NCI-H748 treated with DMSO at 0.1 percent for 48 hours (cell line): ENCODE data around the gene SGO2.
"Not testable (repeated sequence)": the region's sequence is repeated elsewhere in the genome, so short reads cannot be mapped to it uniquely, and the experiment has no call there.

Experiments
- DNase-seq: peaks from one replicate; lab custom pipeline; 2025; lab: John Stamatoyannopoulos, UW

SGO2 gene

DNA sequence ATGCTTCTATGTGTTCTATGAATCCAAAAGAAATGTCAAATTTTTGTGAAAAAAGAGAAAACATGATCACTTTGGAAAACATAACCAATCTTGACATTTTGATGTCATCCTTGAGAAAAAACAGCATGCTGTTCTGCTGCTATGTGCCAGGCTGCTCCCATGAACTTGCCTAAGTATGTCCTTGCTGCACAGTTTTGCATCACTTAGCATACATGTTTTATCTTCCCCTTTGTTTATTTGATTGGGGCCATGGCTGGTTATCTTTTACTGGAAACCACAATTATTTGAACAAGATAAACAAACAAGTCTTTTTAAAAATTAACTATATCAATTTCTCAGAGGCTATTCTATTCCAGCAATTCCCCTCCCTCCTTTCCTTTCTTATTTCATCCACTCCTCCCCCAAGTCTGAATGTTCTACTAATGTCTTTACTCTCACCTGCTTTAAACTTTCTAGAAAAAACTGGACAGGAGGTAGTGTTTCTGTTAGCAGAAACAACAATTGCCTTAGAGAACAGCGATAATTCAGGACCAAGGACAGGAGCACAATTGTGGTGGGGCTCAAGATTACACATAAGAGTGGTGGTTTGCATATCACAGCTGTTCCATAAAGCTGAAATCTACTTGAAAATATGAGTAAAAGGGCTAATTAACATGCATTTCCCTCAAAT, 66.5 kb downstream of the SGO2 start:
- DNase-seq: no peak

DNA sequence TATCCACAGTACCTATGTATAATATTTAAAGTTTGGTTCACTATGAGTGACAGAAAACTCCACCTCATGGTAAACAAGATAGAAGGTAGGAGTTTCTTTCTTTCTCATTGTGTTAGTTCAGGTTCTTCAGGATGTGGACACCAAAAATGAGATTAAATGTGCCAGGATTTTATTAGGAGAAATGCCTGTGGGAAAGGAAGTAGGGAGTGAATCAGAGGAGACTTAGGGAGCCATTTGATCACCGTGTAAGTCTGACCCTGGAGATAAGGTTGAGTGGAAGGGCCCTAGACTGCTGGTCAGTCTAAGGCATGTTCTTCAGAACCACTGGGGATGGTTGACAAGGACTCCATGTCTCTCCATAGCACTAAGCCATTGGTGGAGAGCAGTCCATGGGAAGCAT, 67.9 kb downstream of the SGO2 start:
- no peak for DNase-seq

DNA sequence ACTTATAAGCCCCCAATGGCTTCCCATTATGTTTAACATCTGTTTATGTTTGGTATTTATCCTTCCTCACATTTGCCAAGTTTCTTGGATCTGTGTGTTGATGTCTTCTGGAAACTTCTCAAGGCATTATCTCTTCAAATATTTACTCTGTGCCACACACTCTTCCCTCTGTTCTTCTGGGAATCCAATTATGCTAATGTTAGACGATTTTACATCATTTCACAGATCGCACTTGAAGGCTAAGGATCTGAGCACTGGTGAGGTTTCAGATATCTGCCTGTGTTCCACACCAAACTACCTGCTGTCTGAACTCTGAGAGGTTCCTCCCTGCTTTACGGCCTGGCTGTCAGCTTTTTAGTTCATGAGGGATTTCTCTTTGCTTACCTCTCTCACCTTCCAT, 69.9 kb downstream of the SGO2 start:
- no peak for DNase-seq

DNA sequence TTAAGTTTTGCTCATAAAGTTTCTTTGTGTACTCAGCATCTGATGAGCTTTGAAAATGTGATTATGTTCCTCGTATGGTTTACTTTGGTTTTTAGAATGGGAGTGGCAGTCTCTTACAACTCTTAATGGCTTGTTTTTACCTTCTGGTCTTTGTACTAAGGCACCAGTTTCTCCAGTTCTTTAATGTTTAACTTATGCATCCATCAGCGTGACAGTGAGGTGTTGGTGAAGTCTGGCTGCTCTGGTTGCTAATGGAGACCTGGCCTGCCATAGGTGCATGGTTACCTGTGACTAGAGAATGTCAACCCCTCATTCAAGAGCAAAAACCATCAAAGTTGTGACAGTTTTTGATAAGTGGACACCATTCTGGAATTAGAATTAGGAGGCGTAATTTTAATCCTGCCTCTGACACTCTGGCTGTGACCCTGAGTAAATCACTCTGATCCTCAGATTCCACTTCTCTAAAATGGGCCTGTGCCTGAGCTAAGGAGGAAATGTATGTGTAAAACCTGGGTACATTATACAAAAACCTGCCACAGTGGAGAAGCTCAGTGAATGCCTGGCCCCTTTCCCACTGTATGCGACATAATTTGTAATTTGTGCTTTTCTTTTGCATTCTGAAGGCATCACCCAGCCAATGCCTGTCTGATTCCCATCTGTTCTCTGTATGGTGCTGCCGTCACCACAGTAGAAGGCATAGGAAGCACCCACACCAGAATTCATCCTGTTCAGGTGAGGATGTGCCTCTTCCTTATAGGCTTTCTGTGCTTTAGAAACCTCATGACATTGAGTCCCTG, 71.0 kb downstream of the SGO2 start:
- no peak for DNase-seq

DNA sequence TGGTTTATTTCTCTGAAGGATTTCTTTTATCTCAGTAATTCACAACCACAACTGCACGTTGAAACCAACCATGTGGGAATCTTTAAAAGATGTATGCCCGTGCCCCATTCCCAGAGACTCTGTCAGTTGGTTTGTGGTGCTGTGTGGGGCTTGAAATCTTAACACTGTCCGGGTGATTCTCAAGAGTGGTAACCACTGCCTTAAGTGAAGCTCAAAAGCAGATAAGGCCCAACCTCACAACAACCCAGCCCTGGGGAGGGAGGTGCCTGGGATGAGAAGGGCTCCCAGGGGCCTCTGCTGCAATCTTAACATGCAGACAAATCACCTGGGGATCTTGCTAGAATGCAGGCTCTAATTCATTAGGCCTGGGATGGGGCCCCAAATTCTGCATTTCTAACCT, 73.2 kb downstream of the SGO2 start:
- DNase-seq: no peak

DNA sequence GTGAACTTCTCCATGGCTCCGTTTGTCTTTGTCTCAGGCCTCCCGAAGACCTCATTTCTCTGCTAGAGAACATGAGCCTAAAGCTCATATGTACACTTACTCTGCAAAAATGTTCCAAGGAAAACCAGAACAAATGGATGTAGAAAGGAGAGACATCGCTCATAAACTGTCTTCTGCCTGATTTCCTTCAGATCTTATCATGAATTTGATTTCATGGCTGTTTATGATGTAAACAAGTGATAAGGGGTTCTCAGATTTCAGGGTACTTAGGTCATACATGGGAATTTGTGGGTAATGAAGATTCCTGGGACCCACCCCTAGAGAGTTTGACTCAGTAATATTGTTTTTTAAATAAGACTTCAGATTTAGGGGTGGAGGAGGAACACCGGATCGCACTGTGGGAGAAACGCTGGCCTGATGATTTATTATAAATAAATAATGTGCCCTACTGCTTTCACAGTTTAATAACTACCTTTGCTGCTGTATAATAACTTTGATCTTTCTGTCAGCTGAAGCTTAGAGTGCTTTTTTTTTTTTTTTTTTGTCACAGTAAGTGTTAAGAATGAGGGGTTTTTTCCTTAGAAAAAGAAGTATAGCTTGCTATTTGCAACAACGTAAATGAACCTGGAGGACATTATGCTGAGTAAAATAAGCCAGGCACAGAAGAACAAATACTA, 74.7 kb downstream of the SGO2 start:
- no peak for DNase-seq

DNA sequence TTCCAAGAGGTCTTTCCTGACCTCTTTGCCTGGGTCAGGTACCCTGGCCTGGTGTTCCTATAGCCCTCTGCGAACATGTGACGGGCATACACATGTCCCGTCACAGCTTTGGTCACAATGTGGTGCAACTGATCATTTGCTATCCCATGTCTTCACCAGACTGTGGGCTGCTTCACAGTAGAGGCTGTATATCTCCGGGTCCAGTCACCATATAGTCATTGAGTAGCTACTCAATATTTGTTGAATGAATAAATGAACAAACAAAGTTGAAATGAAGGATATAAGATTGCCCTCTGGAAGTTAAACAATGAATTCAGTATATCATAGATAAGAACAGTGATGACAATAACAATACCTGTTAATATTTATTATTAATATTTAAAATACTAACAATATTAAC, 76.6 kb downstream of the SGO2 start:
- no peak for DNase-seq

DNA sequence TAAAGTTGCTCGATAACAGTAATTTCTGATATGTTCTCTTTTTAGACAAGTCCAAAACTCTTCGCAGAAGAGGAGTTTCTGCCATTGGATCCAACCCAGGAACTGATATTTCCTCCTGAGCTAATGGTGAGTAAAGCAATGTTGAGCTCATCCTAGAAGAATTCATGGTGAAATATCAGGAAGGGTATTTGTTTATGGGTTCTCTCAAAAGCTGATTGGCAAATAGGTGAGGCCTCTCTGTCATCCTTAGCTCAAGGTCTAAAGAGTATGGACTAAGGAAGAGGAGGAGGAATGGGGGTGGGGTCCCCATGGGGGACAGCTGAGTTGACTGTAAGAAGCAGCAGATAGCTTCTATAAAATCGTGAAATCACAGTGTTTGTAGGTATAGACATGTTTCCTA, 78.0 kb downstream of the SGO2 start:
- no peak for DNase-seq

DNA sequence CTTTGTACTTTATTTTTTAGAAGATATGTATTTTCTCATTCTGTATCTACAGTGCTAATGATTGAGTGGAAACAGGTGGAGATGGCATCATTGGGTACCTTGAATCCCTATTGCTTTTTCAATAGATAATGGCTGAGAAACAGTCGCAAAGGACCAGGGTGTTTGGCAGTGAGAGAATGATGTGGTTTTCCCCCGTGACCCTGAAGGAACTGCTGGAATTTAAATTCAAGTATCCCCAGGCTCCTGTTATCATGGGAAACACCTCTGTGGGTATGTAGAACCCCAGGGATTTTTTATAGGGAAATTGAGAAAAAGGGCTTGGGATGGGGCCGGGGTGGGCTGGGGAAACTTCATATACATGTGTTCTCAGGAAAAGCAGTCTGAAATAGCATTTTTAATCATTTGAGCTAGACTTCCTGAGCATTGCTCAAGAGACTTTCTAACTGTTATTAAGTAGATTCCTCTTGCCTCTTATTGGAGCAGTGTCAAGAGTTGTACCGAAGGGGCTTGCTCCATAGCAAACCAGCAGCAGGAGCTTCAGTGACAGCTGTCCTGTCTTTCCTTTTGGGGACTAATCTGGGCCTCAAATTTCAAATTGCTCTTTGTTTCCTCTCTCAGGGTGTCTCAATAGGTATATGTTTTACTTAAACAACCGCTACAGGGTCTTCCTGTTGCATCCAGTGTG, 78.7 kb downstream of the SGO2 start:
- DNase-seq: no peak

DNA sequence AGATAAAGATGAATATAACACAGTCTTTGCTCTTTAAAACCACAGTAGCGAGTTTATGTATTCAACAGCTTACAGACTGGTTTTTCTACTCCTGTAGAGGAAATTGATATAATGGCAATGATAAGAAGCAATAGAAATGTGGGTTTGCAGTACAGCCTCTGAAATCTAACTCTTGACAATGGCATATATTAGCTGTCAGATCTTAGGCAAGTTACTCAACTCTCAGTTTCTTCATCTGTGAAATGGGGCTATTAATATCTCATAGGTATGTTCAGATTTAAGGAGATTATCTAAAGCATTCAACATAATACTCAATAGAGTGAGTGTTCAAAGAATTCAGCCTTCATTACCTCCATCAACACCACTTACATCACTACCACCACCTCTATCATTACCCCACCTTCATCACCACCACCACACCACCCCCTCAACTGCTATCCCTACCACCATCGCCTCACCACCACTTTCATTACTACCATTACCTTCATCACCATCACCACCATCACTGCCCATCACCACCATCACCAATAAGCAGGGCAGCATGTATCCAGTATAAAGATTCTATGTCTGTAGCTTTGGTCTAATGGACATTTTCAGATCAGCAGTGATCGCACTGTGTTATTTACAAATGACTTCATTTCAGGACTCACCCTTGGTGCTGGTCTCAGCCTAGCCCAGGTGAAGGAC, 82.5 kb downstream of the SGO2 start:
- DNase-seq: no peak

DNA sequence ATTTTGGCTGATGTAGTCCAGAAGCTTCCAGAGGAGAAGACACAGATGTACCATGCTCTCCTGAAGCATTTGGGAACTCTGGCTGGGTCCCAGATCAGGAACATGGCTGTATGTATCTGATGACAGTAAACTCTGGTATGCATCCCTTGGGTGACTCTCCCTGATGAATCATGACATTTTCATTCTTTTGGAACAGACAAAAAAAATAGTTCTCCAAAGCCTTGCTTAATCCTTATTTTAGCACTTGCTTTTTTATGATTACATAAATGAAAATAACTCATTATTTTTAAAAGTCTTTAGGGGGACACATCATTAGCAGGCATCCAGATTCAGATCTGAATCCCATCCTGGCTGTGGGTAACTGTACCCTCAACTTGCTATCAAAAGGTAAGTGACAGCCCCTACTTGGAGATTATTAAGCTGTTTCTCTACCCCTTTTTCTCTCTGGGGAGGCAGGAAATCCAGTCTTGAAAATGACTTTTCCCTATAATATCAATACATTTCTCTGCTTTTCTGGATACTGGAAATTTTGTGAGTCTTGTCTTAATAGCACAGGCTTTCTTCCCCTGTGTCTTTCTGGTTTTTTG, 83.1 kb downstream of the SGO2 start:
- no peak for DNase-seq

DNA sequence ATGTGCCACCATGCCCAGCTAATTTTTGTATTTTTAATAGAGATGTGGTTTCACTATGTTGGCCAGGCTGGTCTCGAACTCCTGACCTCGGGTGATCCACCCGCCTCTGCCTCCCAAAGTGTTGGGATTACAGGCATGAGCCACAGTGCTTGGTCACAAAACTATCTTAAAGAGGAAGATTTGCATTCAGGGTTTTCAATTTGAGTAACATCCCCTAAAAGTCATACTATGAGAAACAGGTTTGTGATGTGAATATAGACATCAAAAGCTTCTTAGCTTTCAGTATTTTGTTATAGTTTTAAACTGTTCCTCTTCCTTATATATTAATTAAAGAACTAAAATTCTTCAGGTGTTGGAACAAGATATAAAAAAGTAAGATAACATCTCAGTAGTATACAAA, 84.2 kb downstream of the SGO2 start:
- DNase-seq: not testable (repeated sequence)

DNA sequence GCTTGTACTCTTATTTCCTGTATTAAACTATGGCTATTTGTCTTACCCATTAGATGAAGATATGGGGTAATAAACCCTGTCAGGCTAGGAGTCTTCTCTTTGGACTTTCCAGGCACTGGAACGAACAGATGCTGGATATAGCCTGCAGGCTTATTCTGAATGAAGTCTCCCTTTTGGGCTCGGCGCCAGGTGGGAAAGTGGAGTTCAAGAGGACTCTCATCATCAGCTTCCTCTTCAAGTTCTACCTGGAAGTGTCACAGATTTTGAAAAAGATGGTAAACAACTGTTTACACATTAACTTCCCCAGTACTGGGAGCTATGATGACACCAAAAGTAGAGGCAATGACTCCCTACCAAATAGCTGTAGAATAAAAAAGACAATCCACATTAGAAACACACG, 87.7 kb downstream of the SGO2 start:
- DNase-seq: no peak

DNA sequence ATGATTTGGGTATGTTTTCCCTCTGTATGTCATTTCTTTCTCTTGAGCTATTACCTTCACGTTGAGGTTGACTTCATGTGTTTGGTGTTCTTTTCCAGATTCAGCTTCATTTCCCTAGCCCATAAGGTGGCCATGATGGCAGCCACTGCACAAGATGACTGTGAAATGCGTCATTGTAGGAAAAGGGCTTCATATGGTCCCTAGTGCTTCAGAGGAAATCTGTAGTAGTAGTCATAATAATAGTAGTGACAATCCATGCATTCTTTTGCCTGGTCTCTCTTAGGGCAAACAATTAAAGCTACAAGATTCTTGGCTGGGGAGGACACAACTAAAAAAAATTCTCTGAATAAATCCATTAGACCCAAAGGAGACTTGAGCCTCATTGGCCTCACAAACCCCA, 88.2 kb downstream of the SGO2 start:
- DNase-seq: no peak

DNA sequence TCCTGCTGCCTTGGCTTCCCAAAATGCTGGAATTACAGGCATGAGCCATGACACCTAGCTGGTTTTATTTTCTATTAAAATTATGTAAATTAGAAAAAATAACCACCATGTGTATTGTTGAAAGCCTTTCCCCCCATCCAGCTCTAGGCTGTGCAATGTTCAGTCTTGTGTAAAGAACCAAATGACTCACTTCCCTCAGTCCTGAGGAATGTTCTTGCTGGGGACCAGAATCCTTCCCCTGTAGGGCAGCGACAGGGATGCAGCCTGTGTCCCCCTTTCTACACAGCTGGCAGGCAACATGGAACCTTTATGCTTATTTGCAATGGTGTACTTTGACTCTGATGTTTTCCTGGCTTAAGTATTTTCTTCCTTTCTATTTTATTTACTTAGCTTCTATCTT, 89.2 kb downstream of the SGO2 start:
- DNase-seq: no peak

DNA sequence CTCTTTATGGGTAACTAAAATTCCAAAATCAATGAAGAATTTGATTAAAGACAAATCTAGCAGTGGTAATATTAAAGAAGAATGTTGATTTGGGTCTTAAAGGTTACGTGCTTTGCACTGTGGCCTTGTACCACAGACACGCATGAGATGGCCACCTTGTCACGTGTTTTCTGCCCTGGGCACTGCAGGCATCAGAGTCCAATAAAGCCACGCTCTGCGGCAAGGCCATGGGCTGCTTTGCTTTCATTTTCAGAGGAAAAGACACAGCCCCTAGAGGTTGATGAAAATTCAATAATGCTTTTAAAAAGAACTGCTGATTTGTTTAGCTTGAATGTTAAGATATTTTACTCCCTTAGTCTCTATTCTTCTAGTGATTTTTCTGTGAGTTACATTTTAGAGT, 90.2 kb downstream of the SGO2 start:
- no peak for DNase-seq

DNA sequence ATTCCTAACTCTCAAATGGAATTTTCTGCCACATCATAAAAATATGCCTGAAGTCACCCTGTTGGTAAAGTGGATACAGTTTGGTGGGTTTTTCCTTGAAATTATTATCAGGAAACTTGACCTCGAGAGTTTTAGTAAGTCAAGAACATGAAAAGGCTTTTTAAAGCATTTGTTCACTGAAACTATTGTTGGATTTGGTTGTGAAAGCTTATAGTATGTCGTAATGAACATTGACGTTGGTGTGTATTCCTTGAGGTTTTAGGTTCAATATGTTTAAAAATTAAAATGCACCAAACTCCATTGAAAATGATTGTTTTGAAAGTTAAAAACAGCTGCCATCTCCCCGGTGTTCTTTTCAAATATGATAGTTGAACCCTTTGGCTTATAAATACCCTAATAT, 90.6 kb downstream of the SGO2 start:
- DNase-seq: no peak

DNA sequence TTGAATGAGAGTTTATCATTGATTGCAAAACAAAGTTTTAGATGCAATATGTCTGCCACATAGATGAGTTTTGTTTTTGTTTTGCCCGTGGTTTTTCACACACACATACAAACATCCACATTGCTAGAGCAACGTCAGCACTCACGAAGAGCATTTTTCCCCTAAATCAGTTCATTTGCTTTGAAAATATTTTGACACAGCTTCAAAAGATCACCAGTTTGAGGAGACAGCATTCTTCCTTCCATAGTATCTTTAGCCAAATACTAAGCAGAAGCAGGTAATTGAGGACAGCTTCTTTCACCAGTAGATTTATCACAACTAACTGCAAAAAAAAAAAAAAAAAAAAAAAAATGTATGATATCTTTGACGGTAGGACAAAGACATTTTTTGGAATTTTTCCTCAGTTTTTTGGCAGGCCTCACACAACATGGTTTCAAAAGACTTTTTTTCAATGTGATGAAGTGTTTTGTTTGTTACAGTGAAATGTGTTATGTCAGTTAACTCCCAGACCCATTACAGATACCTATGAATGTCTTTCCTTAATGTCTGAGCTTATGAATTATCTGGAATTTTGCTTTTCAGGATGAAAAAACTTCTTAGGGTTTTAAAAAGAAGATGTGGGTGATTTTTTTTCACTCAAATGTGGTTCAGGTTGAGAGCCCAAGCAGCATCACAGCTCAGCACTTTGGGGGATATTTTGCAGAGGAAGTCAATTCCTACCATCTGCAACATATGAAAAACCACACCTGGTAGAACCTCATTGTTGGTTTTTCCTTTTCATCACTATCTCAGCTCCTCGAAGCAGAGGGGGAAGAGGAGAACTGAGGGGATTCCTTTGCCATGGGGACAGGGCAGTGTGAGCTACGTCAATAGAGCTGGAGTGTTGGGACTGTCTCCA, 91.4 kb downstream of the SGO2 start:
- DNase-seq: no peak

DNA sequence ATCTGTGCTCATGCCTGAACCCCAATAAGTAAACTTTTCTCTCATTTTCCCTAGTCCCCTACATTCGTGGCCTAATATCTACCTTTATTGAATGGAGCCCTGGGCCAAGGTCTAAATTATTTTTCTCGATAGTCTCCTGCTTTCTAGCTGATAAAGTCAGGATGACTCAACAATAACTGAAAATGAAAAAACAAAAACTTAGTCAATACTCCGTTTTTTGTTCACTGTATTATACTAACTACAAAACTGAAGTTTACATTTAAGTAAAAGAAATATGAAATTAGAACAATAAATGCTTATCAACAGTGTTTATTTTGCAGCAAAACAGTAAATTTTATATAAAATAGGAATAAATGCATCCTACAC, 92.0 kb downstream of the SGO2 start:
- no peak for DNase-seq

DNA sequence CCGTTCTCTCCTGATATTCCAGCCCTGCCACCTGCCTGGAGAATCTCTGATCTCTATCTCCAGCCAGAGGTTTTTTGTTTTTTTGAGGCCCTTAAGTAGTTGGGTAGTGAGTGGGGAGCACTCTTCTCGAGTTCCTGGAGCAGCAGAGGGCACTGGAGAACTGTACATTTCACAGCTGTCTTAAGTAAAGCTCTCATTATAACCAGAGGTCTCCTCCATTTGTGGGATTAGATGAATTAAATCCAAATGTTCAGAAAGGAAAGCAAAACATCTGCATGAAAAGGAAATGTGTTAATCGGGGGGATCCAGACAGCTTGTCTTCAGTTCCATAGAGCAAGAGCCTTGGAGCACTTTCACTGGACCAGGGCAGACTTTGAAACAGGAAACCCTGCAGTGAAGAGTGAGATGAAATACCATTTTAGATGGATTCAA, 92.6 kb downstream of the SGO2 start:
- no peak for DNase-seq

DNA sequence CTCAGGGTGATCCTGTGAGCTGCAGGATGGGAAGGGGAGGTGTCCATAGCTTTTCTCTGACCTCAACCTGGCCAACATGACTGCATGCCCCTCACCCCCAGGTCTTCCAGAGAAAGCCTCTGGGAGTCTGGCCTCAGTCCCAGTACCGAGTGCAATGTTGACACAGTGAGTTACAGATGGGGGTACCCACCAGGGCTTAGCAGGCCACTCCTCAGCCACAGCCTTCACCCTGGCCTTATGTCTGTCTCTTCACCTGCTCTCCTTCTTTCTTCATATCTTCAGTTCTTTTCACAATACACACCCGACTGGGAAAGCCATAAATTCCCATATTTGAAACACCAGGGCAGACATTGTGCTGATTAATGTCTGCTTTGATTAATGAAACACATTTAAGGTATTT, 93.3 kb downstream of the SGO2 start:
- DNase-seq: no peak
